Measurements from ENCODE around the gene LRRC73.

GRCh38 chr6:43510827-43511163, 649 bp upstream of the LRRC73 start:
- no peak for TF ChIP-seq CTCF (IDR thresholded peaks at IDR 0.05; ENCODE audit: low read length)
- TF ChIP-seq EZH2 (optimal IDR thresholded peaks at IDR 0.05; ENCODE audit: low read depth, low read length), result no peak
- TF ChIP-seq EZH2phosphoT487 (IDR thresholded peaks at IDR 0.05; ENCODE audit: low read length), result no peak

All from MM.1S (cell line).